GM21723 (cell line): Measurements from ENCODE around the gene OR4A16.

Experiments
- ATAC-seq: cut with Tn5 transposase; IDR thresholded peaks from one replicate; pipeline ENCODE4 v1.9.1; 2021; ENCODE audit warnings: mild to moderate bottlenecking, moderate library complexity; ENCODE audit not compliant: unreplicated experiment

OR4A16 gene

GRCh38 chr11:55342901-55343300 is at the start of gene OR4A16:
Gene OR4A16, plus strand, starts transcription at chr11:55343201. Its CDS starts 0 bp downstream, at chr11:55343201.
- no peak for ATAC-seq

GRCh38 chr11:55324500-55324899 is 18.5 kb upstream of the OR4A16 start:
- no peak for ATAC-seq

- ATAC-seq: no peak
Observed at GRCh38 chr11:55345306-55345705, 2.3 kb downstream of the OR4A16 start.

- no peak for ATAC-seq
Observed at GRCh38 chr11:55349032-55349431, 6.0 kb downstream of the OR4A16 start.

- ATAC-seq: no peak
Observed at GRCh38 chr11:55357560-55358184, 14.7 kb downstream of the OR4A16 start.

- no peak for ATAC-seq
Observed at GRCh38 chr11:55367674-55368073, 24.7 kb downstream of the OR4A16 start, which contains the start of gene OR4A15. Gene OR4A15, plus strand, starts transcription at chr11:55367974. Its CDS starts 0 bp downstream, at chr11:55367974.
